ENCODE results near the gene GPR156.
"Not testable (repeated sequence)": the region's sequence is repeated elsewhere in the genome, so short reads cannot be mapped to it uniquely, and the experiment has no call there.

Gene GPR156

DNA sequence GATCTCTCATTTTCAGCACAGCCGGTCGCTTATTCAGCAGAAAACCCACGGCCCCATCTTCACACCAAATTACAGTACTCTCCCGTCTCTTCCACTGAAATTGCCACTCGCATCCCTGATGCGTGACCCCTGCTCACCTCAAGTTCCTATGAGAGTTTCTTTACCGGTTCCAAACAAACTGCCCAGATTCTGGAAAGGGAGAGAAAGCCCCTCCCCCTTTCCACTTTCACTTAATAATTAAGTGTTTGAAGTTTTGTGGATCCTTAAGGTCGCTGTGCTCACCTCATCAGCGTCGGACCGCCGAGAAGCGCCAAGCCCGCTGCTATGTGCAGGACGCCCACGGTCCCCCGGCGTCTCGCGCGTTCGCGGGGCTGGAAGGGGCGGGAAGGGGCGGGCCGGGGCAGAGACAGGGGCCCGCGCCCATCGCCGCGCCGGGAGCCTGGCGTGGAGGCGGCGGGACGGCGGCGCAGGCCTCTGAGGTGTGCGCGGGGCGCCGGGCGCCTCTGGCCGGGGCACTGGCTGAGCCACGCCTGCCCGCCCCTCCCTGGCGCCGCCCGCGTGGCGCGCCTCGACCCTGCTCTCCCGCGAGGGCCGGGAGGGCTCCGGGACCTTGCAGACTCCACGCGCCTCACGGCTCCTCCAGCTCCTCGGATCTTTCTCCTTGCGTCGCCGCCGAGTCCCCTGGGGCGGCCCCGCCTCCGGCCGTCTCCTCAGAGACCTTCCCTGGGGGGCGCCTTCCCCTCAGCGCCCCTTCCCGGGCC, at the start of gene GPR156:
GPR156 (minus strand) TSS at position 476 of the 761 bp plus-strand sequence. CDS start 41,124 bp downstream, outside the sequence.
- in situ Hi-C loops (cut with HindIII; ENCODE audit: low sequenced_read_pairs): no loop called here

DNA sequence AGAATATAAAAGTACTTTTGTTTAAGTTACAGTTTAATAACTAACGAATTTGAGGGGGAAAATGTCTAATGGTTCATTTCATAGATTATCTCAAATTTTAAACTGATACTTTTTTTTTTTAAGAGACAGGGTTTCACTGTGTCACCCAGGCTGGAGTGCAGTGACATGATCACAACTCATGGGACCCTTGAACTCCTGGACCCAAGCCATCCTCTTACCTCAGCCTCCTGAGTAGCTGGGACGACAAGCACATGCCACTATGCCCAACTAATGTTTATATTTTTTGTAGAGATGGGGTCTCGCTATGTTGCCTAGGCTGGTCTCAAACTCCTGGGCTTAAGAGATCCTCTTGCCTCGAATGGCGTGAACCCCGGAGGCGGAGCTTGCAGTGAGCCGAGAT, 47.6 kb upstream of the GPR156 start:
- in situ Hi-C loops (cut with HindIII; ENCODE audit: low sequenced_read_pairs): no loop called here

GRCh38 chr3:120331076-120331475, 46.1 kb upstream of the GPR156 start:
- in situ Hi-C loops (cut with HindIII; ENCODE audit: low sequenced_read_pairs): no loop called here

- in situ Hi-C loops (cut with HindIII; ENCODE audit: low sequenced_read_pairs): no loop called here
Measured at GRCh38 chr3:120326784-120327183, 41.8 kb upstream of the GPR156 start.

- in situ Hi-C loops (cut with HindIII; ENCODE audit: low sequenced_read_pairs): loop anchor here (5.0 kb wide), 1 partner anchor 52 kb away; no protein-coding TSS in a partner anchor
Measured at GRCh38 chr3:120324190-120324589, 39.2 kb upstream of the GPR156 start.

GRCh38 chr3:120323761-120324160, 38.7 kb upstream of the GPR156 start:
- in situ Hi-C loops (cut with HindIII; ENCODE audit: low sequenced_read_pairs): loop anchor here (5.0 kb wide), 1 partner anchor 51 kb away; no protein-coding TSS in a partner anchor

- in situ Hi-C loops (cut with HindIII; ENCODE audit: low sequenced_read_pairs): no loop called here
Measured at GRCh38 chr3:120311863-120312794, 27.1 kb upstream of the GPR156 start.

GRCh38 chr3:120306519-120307455, 21.8 kb upstream of the GPR156 start:
- in situ Hi-C loops (cut with HindIII; ENCODE audit: low sequenced_read_pairs): no loop called here

GRCh38 chr3:120304616-120305015, 19.6 kb upstream of the GPR156 start:
- in situ Hi-C loops (cut with HindIII; ENCODE audit: low sequenced_read_pairs): no loop called here

DNA sequence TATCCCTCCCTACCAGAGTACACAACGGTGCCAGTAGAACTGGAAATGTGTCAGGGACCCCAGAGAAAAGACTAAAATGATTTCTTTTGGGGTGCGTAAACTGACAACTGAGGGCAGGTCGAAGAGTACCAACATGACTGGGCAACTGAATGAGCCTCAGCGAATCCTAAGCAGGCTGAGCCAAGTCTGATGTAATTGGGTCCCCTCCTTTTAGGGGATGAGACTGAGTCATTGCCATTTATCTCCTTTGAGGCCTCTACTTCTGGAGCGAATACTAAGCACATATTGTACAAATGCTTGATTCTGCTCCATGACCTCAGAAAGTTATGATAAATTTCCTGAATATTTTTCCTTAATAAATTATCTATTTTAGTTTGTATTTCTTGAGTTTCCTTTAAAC, 17.3 kb upstream of the GPR156 start:
- in situ Hi-C loops (cut with HindIII; ENCODE audit: low sequenced_read_pairs): no loop called here

GRCh38 chr3:120300971-120301370, 15.9 kb upstream of the GPR156 start:
- in situ Hi-C loops (cut with HindIII; ENCODE audit: low sequenced_read_pairs): no loop called here

DNA sequence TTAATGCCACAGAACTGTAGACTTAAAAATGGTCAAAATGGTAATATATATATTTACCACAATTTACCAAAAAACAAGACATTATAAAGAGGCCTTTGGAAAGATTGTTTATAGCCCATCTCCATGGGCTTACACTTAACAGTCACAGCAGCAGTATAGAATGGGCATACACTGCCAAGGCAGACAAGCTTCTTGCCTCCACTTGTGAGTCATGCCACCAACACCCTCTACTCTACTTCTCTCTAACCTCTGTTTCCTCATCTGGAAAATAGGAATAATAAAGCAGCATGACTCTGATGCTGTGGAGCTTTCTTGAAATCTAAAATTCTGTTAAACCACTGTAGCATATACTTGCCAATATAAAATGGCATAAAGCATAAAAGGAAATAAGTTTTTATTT, 14.4 kb upstream of the GPR156 start:
- in situ Hi-C loops (cut with HindIII; ENCODE audit: low sequenced_read_pairs): no loop called here

DNA sequence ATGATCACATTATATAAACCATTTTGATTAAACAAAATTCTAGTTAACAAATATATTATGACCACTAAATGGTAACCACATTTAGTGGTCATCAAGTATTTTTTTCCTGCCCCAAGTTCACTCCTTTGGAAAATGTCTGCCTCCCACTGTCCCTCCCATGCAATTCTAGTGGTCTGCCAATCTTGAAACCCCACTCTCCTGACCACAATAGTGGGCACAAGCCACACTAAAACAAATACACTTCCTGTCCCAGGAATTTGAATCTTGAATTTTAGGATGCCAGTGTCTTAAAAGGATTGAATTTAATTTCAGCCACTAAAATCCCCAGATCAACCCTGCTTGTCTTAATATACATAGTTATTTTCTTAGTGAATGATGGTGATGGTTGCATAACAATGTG, 14.0 kb upstream of the GPR156 start:
- in situ Hi-C loops (cut with HindIII; ENCODE audit: low sequenced_read_pairs): no loop called here

GRCh38 chr3:120291552-120291951, 6.5 kb upstream of the GPR156 start:
- in situ Hi-C loops (cut with HindIII; ENCODE audit: low sequenced_read_pairs): not testable (repeated sequence)

DNA sequence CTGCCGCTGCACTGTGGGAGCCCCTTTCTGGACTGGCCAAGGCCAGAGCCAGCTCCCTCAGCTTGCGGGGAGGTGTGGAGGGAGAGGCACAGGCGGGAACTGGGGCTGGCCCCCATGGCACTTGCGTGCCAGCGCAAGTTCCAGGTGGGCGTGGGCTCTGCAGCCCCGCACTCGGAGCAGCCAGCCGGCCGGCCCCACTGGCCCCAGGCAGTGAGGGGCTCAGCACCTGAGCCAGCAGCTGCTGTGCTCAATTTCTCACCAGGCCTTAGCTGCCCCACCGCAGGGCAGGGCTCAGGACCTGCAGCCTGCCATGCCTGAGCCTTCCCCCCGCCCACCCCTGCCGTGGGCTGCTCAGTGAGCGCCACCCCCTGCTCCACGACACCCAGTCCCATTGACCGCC, 4.6 kb upstream of the GPR156 start:
- in situ Hi-C loops (cut with HindIII; ENCODE audit: low sequenced_read_pairs): no loop called here

DNA sequence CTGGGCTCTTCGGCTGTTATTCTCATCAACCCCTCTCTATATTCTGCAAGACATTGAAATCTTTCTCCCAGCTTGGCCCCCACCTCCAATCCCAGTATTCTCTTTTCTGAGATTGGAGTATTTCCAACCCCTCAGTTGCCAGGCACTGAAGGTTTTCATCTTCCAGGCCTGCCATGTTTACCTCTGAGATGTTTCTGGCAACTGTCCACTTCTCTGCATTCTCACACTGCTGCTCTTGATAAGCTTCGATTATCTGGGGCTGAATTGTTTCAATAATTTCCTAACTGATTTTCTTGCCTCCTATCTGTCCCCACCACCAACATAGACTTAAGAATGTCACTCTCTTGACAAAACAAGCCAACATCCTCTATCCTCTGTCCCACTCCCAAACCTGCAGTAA, 1.4 kb upstream of the GPR156 start:
- in situ Hi-C loops (cut with HindIII; ENCODE audit: low sequenced_read_pairs): no loop called here

DNA sequence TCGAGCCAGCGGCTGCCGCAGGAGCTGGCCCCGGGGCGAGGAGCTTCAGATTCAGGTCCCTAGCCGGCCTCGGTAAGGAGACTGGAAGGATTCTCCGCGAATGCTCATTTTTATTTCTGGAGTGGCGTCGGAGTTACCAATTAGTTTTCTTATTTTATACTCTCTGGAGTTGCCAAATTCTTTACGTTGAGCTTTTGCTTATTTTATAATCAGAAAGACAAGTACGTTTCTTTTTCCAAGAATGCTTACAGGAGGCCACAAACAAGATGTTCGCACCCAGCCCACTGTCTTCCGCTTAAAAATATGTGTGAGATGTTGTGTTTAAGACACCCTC, 453 bp upstream of the GPR156 start:
- in situ Hi-C loops (cut with HindIII; ENCODE audit: low sequenced_read_pairs): no loop called here

- in situ Hi-C loops (cut with HindIII; ENCODE audit: low sequenced_read_pairs): no loop called here
Measured at GRCh38 chr3:120281261-120281660, 3.8 kb downstream of the GPR156 start.

- in situ Hi-C loops (cut with HindIII; ENCODE audit: low sequenced_read_pairs): no loop called here
Measured at GRCh38 chr3:120280566-120280965, 4.5 kb downstream of the GPR156 start.

DNA sequence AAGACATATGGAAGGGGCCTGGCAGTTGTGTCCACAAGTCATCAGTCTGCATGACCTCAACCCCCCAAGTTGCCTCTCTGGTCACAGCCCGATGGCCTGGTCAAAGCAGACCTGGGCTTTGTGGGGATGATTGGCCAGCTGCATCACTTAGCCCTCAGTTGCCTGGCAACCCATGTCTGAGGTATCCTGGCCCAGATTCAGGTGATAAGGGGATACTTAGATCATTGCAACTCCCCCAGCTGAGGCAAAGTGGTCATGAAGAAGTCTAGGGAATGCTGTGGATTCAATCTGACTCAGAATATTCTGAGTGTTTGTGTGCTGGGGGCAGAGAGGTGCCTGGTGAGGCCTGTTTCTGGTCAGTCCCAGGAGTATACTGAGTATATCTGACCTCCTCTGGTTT, 5.0 kb downstream of the GPR156 start:
- in situ Hi-C loops (cut with HindIII; ENCODE audit: low sequenced_read_pairs): no loop called here

DNA sequence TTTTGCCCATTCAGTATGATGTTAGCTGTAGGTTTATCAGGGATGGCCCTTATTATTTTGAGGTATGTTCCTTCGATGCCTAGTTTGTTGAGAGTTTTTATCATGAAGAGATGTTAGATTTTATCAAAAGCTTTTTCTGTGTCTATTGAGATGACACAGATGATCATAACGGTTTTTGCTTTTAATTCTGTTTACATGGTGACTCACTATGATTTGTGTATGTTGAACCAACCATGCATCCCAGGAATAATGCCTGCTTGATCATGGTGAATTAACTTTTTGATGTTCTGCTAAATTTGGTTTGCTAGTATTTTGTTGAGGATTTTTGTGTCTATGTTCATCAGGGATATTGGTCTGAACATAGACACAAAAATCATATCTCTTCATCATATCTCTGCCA, 8.3 kb downstream of the GPR156 start:
- in situ Hi-C loops (cut with HindIII; ENCODE audit: low sequenced_read_pairs): no loop called here
